ENCODE results near the gene PHACTR4. TPM values are rescaled to one million over a fixed set of nuclear protein-coding genes. Genes with fewer than 3 reads are reported as not detected.

Gene PHACTR4
- total RNA-seq, 4 donors from 2014 or later: 20.3 to 32.2 (median 27.0) TPM

- no peak for ATAC-seq
- TF ChIP-seq POLR2A (IDR thresholded peaks at IDR 0.05) (no peak), POLR2AphosphoS5 (IDR thresholded peaks at IDR 0.05) (no peak), EP300 (IDR thresholded peaks at IDR 0.05) (no peak), CTCF (IDR thresholded peaks at IDR 0.05) (no peak)
- Histone ChIP-seq H3K4me1 (no peaks in the 10 kb centered on the region), H3K27me3 (no peaks in the 10 kb centered on the region), H3K36me3 (peaks cover 0 to 12% of the 10 kb centered on the region in 2 donors), H3K27ac (no peak overlapping the region), H3K4me3 (no peak overlapping the region), H3K9me3 (no peaks in the 10 kb centered on the region)
- WGBS, 2 donors (ENCODE audit: low coverage in 1 of 2): 90 to 92% methylated on average over 7 to 9 of the region's 9 CpGs
Measured at GRCh38 chr1:28526886-28527285, 157.3 kb downstream of the PHACTR4 start.

DNA sequence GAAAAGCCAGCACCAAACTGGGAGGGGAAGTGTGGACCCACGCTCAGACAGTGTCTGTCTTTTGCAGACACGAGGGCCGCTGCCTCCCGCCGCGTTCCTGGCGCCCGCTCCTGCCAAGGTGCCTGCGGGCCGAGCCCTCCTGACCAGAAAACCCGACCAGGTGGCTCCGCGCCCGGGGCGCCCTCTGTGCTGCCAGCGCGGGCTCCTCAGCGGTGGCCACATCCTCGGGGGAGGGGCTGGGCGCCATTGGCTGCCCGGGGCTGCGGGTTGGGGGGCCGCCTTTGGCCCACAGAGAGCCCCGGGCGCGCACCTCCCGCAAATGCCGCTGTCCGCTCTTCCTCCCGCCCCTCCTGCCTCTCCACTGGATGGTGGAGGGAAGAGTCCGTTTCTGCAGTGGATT, 160.9 kb downstream of the PHACTR4 start:
- ATAC-seq: no peak
- H3K4me1 ChIP-seq: no peaks in the 10 kb centered on the region
- no peaks in the 10 kb centered on the region for H3K9me3 ChIP-seq
- H3K4me3 ChIP-seq: no peak overlapping the region
- no peak for TF ChIP-seq POLR2AphosphoS5 (IDR thresholded peaks at IDR 0.05)
- no peak for TF ChIP-seq EP300 (IDR thresholded peaks at IDR 0.05)
- peaks cover 0 to 29% of the 10 kb centered on the region in 2 donors for H3K36me3 ChIP-seq
- no peak overlapping the region for H3K27ac ChIP-seq
- WGBS, 2 donors (ENCODE audit: low coverage in 1 of 2): 100% methylated on average over 3 to 10 of the region's 31 CpGs
- no peaks in the 10 kb centered on the region for H3K27me3 ChIP-seq

- no peaks in the 10 kb centered on the region for H3K27me3 ChIP-seq
- peaks cover 0 to 58% of the 10 kb centered on the region in 2 donors for H3K36me3 ChIP-seq
- no peak overlapping the region for H3K4me3 ChIP-seq
- TF ChIP-seq EP300 (IDR thresholded peaks at IDR 0.05) (no peak), CTCF (IDR thresholded peaks at IDR 0.05) (no peak), POLR2A (IDR thresholded peaks at IDR 0.05) (no peak), POLR2AphosphoS5 (IDR thresholded peaks at IDR 0.05) (no peak)
- no peaks in the 10 kb centered on the region for H3K9me3 ChIP-seq
- H3K4me1 ChIP-seq: no peaks in the 10 kb centered on the region
- H3K27ac ChIP-seq: no peak overlapping the region
- no peak for ATAC-seq
- WGBS, 2 donors (ENCODE audit: low coverage in 1 of 2): 69 to 100% methylated on average over 1 to 5 of the region's 6 CpGs
Measured at GRCh38 chr1:28534671-28535070, 165.1 kb downstream of the PHACTR4 start.

DNA sequence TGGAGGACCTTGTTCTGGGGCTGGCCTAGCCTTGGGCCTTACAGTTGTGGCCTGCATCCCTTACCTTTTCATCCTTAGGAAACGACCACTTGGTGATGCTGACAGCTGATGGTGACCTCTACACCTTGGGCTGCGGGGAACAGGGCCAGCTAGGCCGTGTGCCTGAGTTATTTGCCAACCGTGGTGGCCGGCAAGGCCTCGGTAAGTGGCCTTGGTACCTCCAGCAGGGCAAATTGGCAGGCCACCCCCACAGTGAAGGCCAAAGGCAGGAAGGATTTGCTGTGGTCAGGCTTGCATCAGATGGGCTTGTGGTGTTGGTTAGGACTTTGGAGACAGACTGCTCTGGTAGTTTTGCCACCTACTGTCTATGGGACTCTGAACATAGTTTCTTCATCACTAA, 165.6 kb downstream of the PHACTR4 start:
- no peak overlapping the region for H3K27ac ChIP-seq
- H3K4me3 ChIP-seq: no peak overlapping the region
- H3K4me1 ChIP-seq: no peaks in the 10 kb centered on the region
- no peaks in the 10 kb centered on the region for H3K9me3 ChIP-seq
- peaks cover 0 to 55% of the 10 kb centered on the region in 2 donors for H3K36me3 ChIP-seq
- WGBS, 2 donors (ENCODE audit: low coverage in 1 of 2): no CpG with 5 or more reads among the region's 6 CpGs
- ATAC-seq: no peak
- TF ChIP-seq CTCF (IDR thresholded peaks at IDR 0.05) (no peak), POLR2AphosphoS5 (IDR thresholded peaks at IDR 0.05) (no peak), POLR2A (IDR thresholded peaks at IDR 0.05) (no peak), EP300 (IDR thresholded peaks at IDR 0.05) (no peak)
- H3K27me3 ChIP-seq: no peaks in the 10 kb centered on the region

DNA sequence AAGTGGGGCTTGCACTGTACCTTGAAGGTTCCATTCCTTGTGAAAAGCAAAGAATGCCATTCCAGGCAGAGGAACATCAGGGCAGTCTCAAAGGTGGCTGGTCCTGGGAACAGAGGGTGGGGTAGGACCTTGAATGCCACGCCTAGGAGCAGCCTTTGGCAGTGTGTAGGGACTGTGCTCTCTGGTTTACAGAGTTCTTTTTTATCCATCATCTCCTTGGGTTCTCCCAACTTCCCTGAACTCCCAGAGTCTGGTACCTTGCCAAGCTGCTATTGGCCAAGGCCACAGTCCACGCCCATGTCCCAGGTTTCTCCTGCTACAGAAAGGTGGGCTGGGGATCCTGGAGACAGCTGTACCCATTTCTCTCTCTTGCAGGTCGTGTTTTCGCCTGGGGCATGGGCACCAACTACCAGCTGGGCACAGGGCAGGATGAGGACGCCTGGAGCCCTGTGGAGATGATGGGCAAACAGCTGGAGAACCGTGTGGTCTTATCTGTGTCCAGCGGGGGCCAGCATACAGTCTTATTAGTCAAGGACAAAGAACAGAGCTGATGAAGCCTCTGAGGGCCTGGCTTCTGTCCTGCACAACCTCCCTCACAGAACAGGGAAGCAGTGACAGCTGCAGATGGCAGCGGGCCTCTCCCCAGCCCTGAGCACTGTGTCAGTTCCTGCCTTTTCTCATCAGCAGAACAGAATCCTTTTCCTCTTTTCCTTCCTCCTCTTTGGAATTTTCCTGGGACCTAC, 168.1 kb downstream of the PHACTR4 start:
- Histone ChIP-seq H3K27me3 (no peaks in the 10 kb centered on the region), H3K9me3 (no peaks in the 10 kb centered on the region), H3K4me1 (no peaks in the 10 kb centered on the region), H3K4me3 (no peak overlapping the region), H3K36me3 (peaks cover 0 to 40% of the 10 kb centered on the region in 2 donors), H3K27ac (no peak overlapping the region)
- no peak for ATAC-seq
- no peak for TF ChIP-seq POLR2AphosphoS5 (IDR thresholded peaks at IDR 0.05)
- TF ChIP-seq EP300 (IDR thresholded peaks at IDR 0.05): no peak
- TF ChIP-seq CTCF (IDR thresholded peaks at IDR 0.05): no peak
- no peak for TF ChIP-seq POLR2A (IDR thresholded peaks at IDR 0.05)
- 75% methylated on average over 2 of the region's 8 CpGs; no CpG with 5 or more reads in 1 of the 2 donors for WGBS, 2 donors (ENCODE audit: low coverage in 1 of 2)

Measured in gastroesophageal sphincter (tissue), 4 donors.